IMR-90 (cell line): ENCODE measurements around the gene GINS3. TPM values are rescaled to one million over a fixed set of nuclear protein-coding genes. Genes with fewer than 3 reads are reported as not detected.

Experiments used
- ATAC-seq: fragments of 200-7000 bp; cut with Tn5 transposase; 2 replicates; pipeline ENCODE4 v1.9.1; 2020; ENCODE audit warnings: low read depth, mild to moderate bottlenecking, moderate library complexity
- BruUV-seq: library from RNA; stranded (reverse); fragments of 400-500 nt; replicated peaks from 2 replicates; lab custom pipeline; 2021; lab: Mats Ljungman, UMichigan
- CTCF ChIA-PET: fragments of 300-600 bp; formaldehyde crosslinking; extraction: SDS; loops from one replicate; lab custom pipeline; 2021; ENCODE audit warnings: antibody characterized with exemption; lab: Yijun Ruan, JAX
- POLR2A ChIA-PET: fragments of 300-600 bp; sonication (Branson Sonifier 250); formaldehyde crosslinking; loops from one replicate; lab custom pipeline; 2022; ENCODE audit warnings: antibody characterized with exemption; ENCODE audit not compliant: unreplicated experiment; lab: Charles Lee
- DNase-seq: peaks from one replicate; pipeline ENCODE4 v3.0.0; 2013
- H2AFZ ChIP-seq: replicated peaks from 2 replicates; pipeline ENCODE3; 2013; ENCODE audit warnings: low read length, mild to moderate bottlenecking; ENCODE audit not compliant: poor library complexity
- H2AK5ac ChIP-seq: 2 replicates; pipeline ENCODE4 v1.6.1; 2013; ENCODE audit warnings: low read depth, low read length, inconsistent platforms
- H2AK9ac ChIP-seq: replicated peaks from 2 replicates; pipeline ENCODE3; 2013; ENCODE audit warnings: mild to moderate bottlenecking, low read depth, low read length, moderate library complexity; ENCODE audit not compliant: poor library complexity
- H2BK120ac ChIP-seq: 2 replicates; pipeline ENCODE4 v1.6.1; 2013; ENCODE audit warnings: low read depth, low read length, inconsistent platforms
- H2BK15ac ChIP-seq: 3 replicates; pipeline ENCODE4 v1.6.1; 2013; ENCODE audit warnings: low read depth, low read length, inconsistent platforms
- H2BK20ac ChIP-seq: 2 replicates; pipeline ENCODE4 v1.6.1; 2013; ENCODE audit warnings: low read depth, mild to moderate bottlenecking, inconsistent platforms, low read length, moderate library complexity
- H2BK5ac ChIP-seq: 2 replicates; pipeline ENCODE4 v1.6.1; 2013; ENCODE audit warnings: mild to moderate bottlenecking, low read depth, low read length, inconsistent platforms; ENCODE audit not compliant: poor library complexity, severe bottlenecking
- H3K14ac ChIP-seq: replicated peaks from 2 replicates; pipeline ENCODE4 v1.6.1; 2013; ENCODE audit warnings: low read depth, low read length, inconsistent platforms
- H3K18ac ChIP-seq: 2 replicates; pipeline ENCODE4 v1.6.1; 2013; ENCODE audit warnings: low read depth, low read length, control low read depth
- H3K23ac ChIP-seq: 2 replicates; pipeline ENCODE4 v1.6.1; 2013; ENCODE audit warnings: low read depth, low read length, inconsistent platforms
- H3K27ac ChIP-seq: 2 replicates; pipeline ENCODE4 v1.5.1; 2013; ENCODE audit warnings: mild to moderate bottlenecking, control low read depth, low read length; ENCODE audit not compliant: insufficient read depth
- H3K27me3 ChIP-seq: 2 replicates; pipeline ENCODE4 v1.6.1; 2013; ENCODE audit warnings: low read length; ENCODE audit not compliant: control insufficient read depth, insufficient read depth
- H3K36me3 ChIP-seq: 2 replicates; pipeline ENCODE4 v1.6.1; 2013; ENCODE audit warnings: low read length, mixed read lengths; ENCODE audit not compliant: control insufficient read depth, insufficient read depth
- H3K4ac ChIP-seq: 2 replicates; pipeline ENCODE4 v1.6.1; 2013; ENCODE audit warnings: low read depth, low read length, inconsistent platforms
- H3K4me1 ChIP-seq: 2 replicates; pipeline ENCODE4 v1.6.1; 2013; ENCODE audit warnings: low read length, mixed read lengths; ENCODE audit not compliant: control insufficient read depth, insufficient read depth
- H3K4me2 ChIP-seq: 2 replicates; pipeline ENCODE4 v1.6.1; 2013; ENCODE audit warnings: low read depth, mild to moderate bottlenecking, control low read depth, low read length, moderate library complexity
- H3K4me3 ChIP-seq: 2 replicates; pipeline ENCODE4 v1.5.1; 2013; ENCODE audit warnings: low read depth, mild to moderate bottlenecking, control low read depth, low read length, moderate library complexity; ENCODE audit not compliant: insufficient read depth
- H3K56ac ChIP-seq: 2 replicates; pipeline ENCODE4 v1.6.1; 2013; ENCODE audit warnings: low read length, inconsistent platforms; ENCODE audit not compliant: insufficient read depth; ENCODE audit errors: extremely low read depth
- H3K79me1 ChIP-seq, 2 experiments: 2 replicates each; pipeline ENCODE4 v1.6.1; 2013; ENCODE audit warnings: low read length in 2 of 2, inconsistent platforms in 1 of 2, low read depth in 1 of 2
- H3K9ac ChIP-seq: 2 replicates; pipeline ENCODE4 v1.6.1; 2013; ENCODE audit warnings: low read depth, low read length, control low read depth
- H3K9me1 ChIP-seq: 2 replicates; pipeline ENCODE4 v1.6.1; 2013; ENCODE audit warnings: low read length, inconsistent platforms; ENCODE audit not compliant: insufficient read depth
- H3K9me3 ChIP-seq: 2 replicates; pipeline ENCODE4 v1.6.1; 2013; ENCODE audit warnings: low read length; ENCODE audit not compliant: control insufficient read depth, insufficient read depth
- H4K20me1 ChIP-seq: 2 replicates; pipeline ENCODE4 v1.6.1; 2013; ENCODE audit warnings: low read length, inconsistent platforms; ENCODE audit not compliant: insufficient read depth
- H4K5ac ChIP-seq: 2 replicates; pipeline ENCODE4 v1.6.1; 2013; ENCODE audit warnings: mild to moderate bottlenecking, low read depth, low read length, control low read depth
- H4K8ac ChIP-seq, 2 experiments: 2 replicates each; pipeline ENCODE4 v1.6.1; 2013; ENCODE audit warnings: low read depth in 2 of 2, low read length in 2 of 2, control low read depth in 1 of 2, inconsistent platforms in 1 of 2
- H4K91ac ChIP-seq: 2 replicates; pipeline ENCODE4 v1.6.1; 2013; ENCODE audit warnings: low read depth, low read length, inconsistent platforms; ENCODE audit not compliant: insufficient read depth
- BHLHE40 ChIP-seq: fragments of 150-350 bp; IDR thresholded peaks from 2 replicates; pipeline ENCODE4 v1.6.1; 2016; ENCODE audit warnings: mild to moderate bottlenecking, low read depth, low read length
- CHD1 ChIP-seq: IDR thresholded peaks from 2 replicates; pipeline ENCODE4 v1.6.1; 2012; ENCODE audit warnings: low read depth, low read length, improper control_type of control experiment
- ELK1 ChIP-seq: fragments of 150-350 bp; IDR thresholded peaks from 2 replicates; pipeline ENCODE4 v1.6.1; 2016; ENCODE audit warnings: low read depth, mild to moderate bottlenecking, low read length, moderate library complexity, borderline replicate concordance
- FOS ChIP-seq: fragments of 150-350 bp; IDR thresholded peaks from 2 replicates; pipeline ENCODE4 v1.6.1; 2016; ENCODE audit warnings: low read depth, low read length
- MAFK ChIP-seq: IDR thresholded peaks from 2 replicates; pipeline ENCODE4 v1.6.1; 2012; ENCODE audit warnings: low read depth, low read length, improper control_type of control experiment
- MAZ ChIP-seq: IDR thresholded peaks from 2 replicates; pipeline ENCODE4 v1.6.1; 2012; ENCODE audit warnings: low read depth, mild to moderate bottlenecking, low read length, improper control_type of control experiment, moderate library complexity, borderline replicate concordance
- MXI1 ChIP-seq: IDR thresholded peaks from 2 replicates; pipeline ENCODE4 v1.6.1; 2012; ENCODE audit warnings: low read depth, mild to moderate bottlenecking, low read length, moderate library complexity, borderline replicate concordance
- NFE2L2 ChIP-seq: fragments of 150-350 bp; IDR thresholded peaks from 2 replicates; pipeline ENCODE4 v1.6.1; 2016; ENCODE audit warnings: low read depth, mild to moderate bottlenecking, low read length
- RAD21 ChIP-seq: IDR thresholded peaks from 2 replicates; pipeline ENCODE4 v1.6.1; 2012; ENCODE audit warnings: low read length, improper control_type of control experiment
- SMC3 ChIP-seq: fragments of 150-350 bp; IDR thresholded peaks from 2 replicates; pipeline ENCODE4 v1.6.1; 2016; ENCODE audit warnings: low read depth, mild to moderate bottlenecking, antibody characterized with exemption, low read length, moderate library complexity
- WGBS, 2 experiments: methylation state at CpG; one replicate each; pipeline versions ENCODE4 v1.1.5 to v1.1.7; 2013; ENCODE audit warnings: missing lambda C conversion rate in 2 of 2; ENCODE audit not compliant: insufficient read length in 1 of 2; ENCODE audit errors: extremely low coverage in 2 of 2; 5-methylcytosine and 5-hydroxymethylcytosine counted together
- dilution Hi-C: fragments of 300-500 bp; cut with HindIII; formaldehyde crosslinking; loops from one replicate; pipeline ENCODE4 v1.14.3; 2018; ENCODE audit warnings: low sequenced_read_pairs; ENCODE audit not compliant: unreplicated experiment
- in situ Hi-C: fragments of 300-500 bp; cut with MboI; formaldehyde crosslinking; loops from 3 replicates; pipeline ENCODE4 v1.14.3; 2019; ENCODE audit warnings: low sequenced_read_pairs, inconsistent platforms, mixed read lengths
- intact Hi-C: fragments of 100-400 bp; cut with micrococcal nuclease; formaldehyde crosslinking; loops from 2 replicates; pipeline ENCODE4 v1.10.0; 2022
- polyA plus RNA-seq, 3 experiments: library from polyadenylated mRNA; depleted of rRNA; stranded (reverse); fragments of >200 nt; gene quantifications; 2 replicates each; pipeline ENCODE4 v1.2.3, GENCODE V29; 2012; ENCODE audit warnings: low replicate concordance in 1 of 3
- total RNA-seq: library from RNA; depleted of rRNA; stranded (reverse); fragments of >200 nt; gene quantifications from 2 replicates; pipeline ENCODE4 v1.2.3, GENCODE V29; 2012

GINS3 gene
- total and polyA plus RNA-seq, 2 of the 4 experiments (the other 2 are of a cell fraction): 5.2 to 5.4 TPM

GRCh38 chr16:58452640-58453039 lies 60.4 kb downstream of the GINS3 start:
- Histone ChIP-seq H3K36me3 (no peaks in the 10 kb centered on the region), H2BK15ac (no peak overlapping the region), H3K27me3 (peaks cover 22% of the 10 kb centered on the region), H3K27ac (no peak overlapping the region), H3K18ac (no peak overlapping the region), H2BK120ac (no peak overlapping the region), H3K56ac (no peak overlapping the region), H2AK9ac (no peak overlapping the region), H3K4ac (no peak overlapping the region), H2AK5ac (no peak overlapping the region), H3K9ac (no peak overlapping the region), H3K4me3 (no peak overlapping the region), H4K20me1 (no peaks in the 10 kb centered on the region), H3K23ac (no peak overlapping the region), H3K79me1 (no peaks in the 10 kb centered on the region), H3K9me1 (no peaks in the 10 kb centered on the region), H3K14ac (no peak overlapping the region), H4K8ac (no peak overlapping the region), H2BK20ac (no peak overlapping the region), H3K4me1 (no peaks in the 10 kb centered on the region), H2AFZ (no peak overlapping the region), H2BK5ac (no peak overlapping the region), H3K9me3 (no peaks in the 10 kb centered on the region), H4K91ac (no peak overlapping the region), H4K5ac (no peak overlapping the region), H3K4me2 (no peak overlapping the region)
- no peak for ATAC-seq
- DNase-seq: no peak
- BruUV-seq: no TSS peak
- TF ChIP-seq MXI1: no peak
- no peak for TF ChIP-seq MAFK
- no peak for TF ChIP-seq RAD21
- no peak for TF ChIP-seq FOS
- TF ChIP-seq CHD1: no peak
- no peak for TF ChIP-seq NFE2L2
- no peak for TF ChIP-seq MAZ
- TF ChIP-seq ELK1: no peak
- no peak for TF ChIP-seq BHLHE40
- TF ChIP-seq SMC3: no peak
- CTCF ChIA-PET: no interaction called here
- in situ Hi-C loops (no loop called here), dilution Hi-C loops (no loop called here), intact Hi-C loops (no loop called here)
- POLR2A ChIA-PET: no interaction called here
- WGBS, 2 experiments: 80% methylated on average over 2 of the region's 3 CpGs; no CpG with 5 or more reads in 1 of the 2 experiments
